G401 (cell line): ENCODE results near the gene FOXK2. TPM values are rescaled to one million over a fixed set of nuclear protein-coding genes. Genes with fewer than 3 reads are reported as not detected.
"Not testable (repeated sequence)": the region's sequence is repeated elsewhere in the genome, so short reads cannot be mapped to it uniquely, and the experiment has no call there.

Source experiments
- DNase-seq: peaks from one replicate; pipeline ENCODE4 v3.0.0-alpha.2; 2015; ENCODE audit warnings: low spot score
- in situ Hi-C: cut with HindIII; loops from 2 replicates; pipeline ENCODE4 v1.10.0; 2016; ENCODE audit warnings: low sequenced_read_pairs, mixed read lengths
- total RNA-seq: library from RNA; depleted of rRNA; stranded (reverse); fragments of >200 nt; shearing (Covaris generic); gene quantifications from 2 replicates; pipeline ENCODE4 v1.2.3, GENCODE V29; 2014

FOXK2 gene
- total RNA-seq, 1 experiment from 2014 or later: 52.8 TPM

- in situ Hi-C loops: no loop called here
- DNase-seq: no peak
Observed at GRCh38 chr17:82559566-82560251, 40.2 kb downstream of the FOXK2 start.

- in situ Hi-C loops: no loop called here
Observed at GRCh38 chr17:82560252-82560642, 40.7 kb downstream of the FOXK2 start.

GRCh38 chr17:82560802-82561428 is 41.4 kb downstream of the FOXK2 start:
- DNase-seq: no peak
- in situ Hi-C loops: no loop called here

More at GRCh38 chr17:82560252-82560642, 40.7 kb downstream of the FOXK2 start:
- no peak for DNase-seq

GRCh38 chr17:82561429-82562035 is 42.0 kb downstream of the FOXK2 start:
- DNase-seq: no peak
- in situ Hi-C loops: no loop called here

GRCh38 chr17:82562718-82563220 is 43.2 kb downstream of the FOXK2 start:
- DNase-seq, in situ Hi-C loops: not testable (repeated sequence)

- in situ Hi-C loops: no loop called here
- no peak for DNase-seq
Observed at GRCh38 chr17:82563318-82563717, 43.8 kb downstream of the FOXK2 start.

- in situ Hi-C loops, DNase-seq: not testable (repeated sequence)
Observed at GRCh38 chr17:82563745-82564144, 44.2 kb downstream of the FOXK2 start.

- no peak for DNase-seq
- in situ Hi-C loops: no loop called here
Observed at GRCh38 chr17:82564241-82564640, 44.7 kb downstream of the FOXK2 start.

- in situ Hi-C loops: no loop called here
- no peak for DNase-seq
Observed at GRCh38 chr17:82565551-82565950, 46.0 kb downstream of the FOXK2 start.

GRCh38 chr17:82566129-82566960 is 46.8 kb downstream of the FOXK2 start:
- DNase-seq: no peak
- in situ Hi-C loops: no loop called here

GRCh38 chr17:82567286-82567685 is 47.8 kb downstream of the FOXK2 start:
- in situ Hi-C loops: no loop called here
- DNase-seq: no peak

GRCh38 chr17:82568997-82569393 is 49.5 kb downstream of the FOXK2 start:
- no peak for DNase-seq
- in situ Hi-C loops: no loop called here

GRCh38 chr17:82569621-82570020 is 50.1 kb downstream of the FOXK2 start:
- DNase-seq: no peak
- in situ Hi-C loops: no loop called here

- DNase-seq: no peak
- in situ Hi-C loops: no loop called here
Observed at GRCh38 chr17:82570277-82570676, 50.7 kb downstream of the FOXK2 start.

- in situ Hi-C loops: no loop called here
Observed at GRCh38 chr17:82571855-82572254, 52.3 kb downstream of the FOXK2 start.

GRCh38 chr17:82574041-82574440 is 54.5 kb downstream of the FOXK2 start:
- DNase-seq: no peak
- in situ Hi-C loops: no loop called here

More at GRCh38 chr17:82571855-82572254, 52.3 kb downstream of the FOXK2 start:
- no peak for DNase-seq

GRCh38 chr17:82575581-82576221 is 56.2 kb downstream of the FOXK2 start:
- in situ Hi-C loops, DNase-seq: not testable (repeated sequence)

- no peak for DNase-seq
- in situ Hi-C loops: no loop called here
Observed at GRCh38 chr17:82577300-82577699, 57.8 kb downstream of the FOXK2 start.

GRCh38 chr17:82579969-82580368 is 60.4 kb downstream of the FOXK2 start:
- DNase-seq, in situ Hi-C loops: not testable (repeated sequence)
